NCI-H1694 (cell line): ENCODE data around the gene TTC6.

Experiments
- DNase-seq: peaks from one replicate; lab custom pipeline; 2025; lab: John Stamatoyannopoulos, UW

TTC6 gene

DNA sequence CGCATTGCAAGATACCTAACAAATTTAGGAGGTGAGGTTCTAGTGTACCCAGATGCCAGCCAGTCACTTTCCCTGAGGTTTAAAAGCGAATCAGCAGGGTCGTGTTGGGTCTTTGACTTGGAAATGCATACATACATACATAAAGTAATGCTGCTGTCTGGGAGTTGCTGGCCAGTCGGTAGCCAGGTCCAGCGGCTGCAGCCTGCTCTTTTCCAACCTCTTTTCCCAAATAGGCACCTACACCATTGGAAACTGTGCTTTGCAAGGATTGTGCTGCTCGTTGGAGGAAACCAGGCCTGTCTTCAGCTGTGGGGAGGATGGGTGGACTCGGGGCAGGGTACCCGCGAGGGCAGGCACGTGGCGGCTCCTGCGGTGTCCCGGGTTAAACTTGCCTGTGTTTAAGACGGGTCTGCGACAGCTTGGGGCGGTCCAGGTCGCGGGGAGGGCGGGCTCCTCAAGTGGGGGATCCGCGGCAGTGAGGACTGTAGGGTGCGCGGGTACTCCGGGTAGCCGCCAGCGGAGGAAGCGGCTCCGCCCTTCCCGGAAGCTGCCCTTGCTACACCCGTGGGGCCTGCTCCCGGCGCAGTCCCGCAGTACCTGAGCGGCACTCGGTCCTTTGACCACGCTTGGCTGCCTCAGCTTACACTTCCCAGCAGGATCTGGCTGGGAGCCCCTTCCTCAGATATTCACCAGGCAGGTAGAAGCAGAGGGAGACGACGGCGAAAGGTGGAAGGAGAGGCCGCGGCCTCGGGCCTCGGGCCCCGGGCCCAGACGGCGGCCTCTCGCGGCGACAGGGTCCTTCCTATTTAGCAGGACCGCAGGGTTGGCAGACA, 2.7 kb downstream of the TTC6 start:
- DNase-seq: no peak

- no peak for DNase-seq
Observed at GRCh38 chr14:37598747-37599506, 3.5 kb downstream of the TTC6 start.

- DNase-seq: no peak
Observed at GRCh38 chr14:37599507-37600368, 4.3 kb downstream of the TTC6 start.

- DNase-seq: no peak
Observed at GRCh38 chr14:37600880-37601741, 5.7 kb downstream of the TTC6 start.

GRCh38 chr14:37601865-37602264, 6.4 kb downstream of the TTC6 start:
- DNase-seq: no peak

- no peak for DNase-seq
Observed at GRCh38 chr14:37602605-37603453, 7.4 kb downstream of the TTC6 start.

GRCh38 chr14:37603688-37604251, 8.3 kb downstream of the TTC6 start:
- no peak for DNase-seq

DNA sequence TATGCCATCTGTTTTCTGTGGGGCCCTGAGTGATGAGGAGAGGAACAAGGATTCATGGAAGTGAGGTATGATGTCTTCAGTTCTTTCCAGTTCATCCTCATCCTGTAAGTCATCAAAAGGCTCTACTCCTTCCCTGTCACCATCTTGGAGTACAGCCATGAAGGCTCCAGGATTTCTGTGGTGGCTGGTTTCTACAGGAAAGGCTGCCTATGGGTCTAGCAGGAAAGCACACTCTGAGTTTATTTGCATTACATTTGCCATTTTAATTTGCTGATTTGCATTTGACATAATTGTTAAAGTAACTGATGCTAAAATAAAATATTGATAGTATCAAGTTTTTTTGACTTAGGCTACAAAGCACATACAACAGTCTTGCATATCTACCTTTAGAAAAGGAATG, 11.2 kb downstream of the TTC6 start:
- DNase-seq: no peak

- DNase-seq: no peak
Observed at GRCh38 chr14:37608649-37609048, 13.2 kb downstream of the TTC6 start.

- no peak for DNase-seq
Observed at GRCh38 chr14:37610945-37611523, 15.6 kb downstream of the TTC6 start.

- no peak for DNase-seq
Observed at GRCh38 chr14:37615582-37616289, 20.3 kb downstream of the TTC6 start.

DNA sequence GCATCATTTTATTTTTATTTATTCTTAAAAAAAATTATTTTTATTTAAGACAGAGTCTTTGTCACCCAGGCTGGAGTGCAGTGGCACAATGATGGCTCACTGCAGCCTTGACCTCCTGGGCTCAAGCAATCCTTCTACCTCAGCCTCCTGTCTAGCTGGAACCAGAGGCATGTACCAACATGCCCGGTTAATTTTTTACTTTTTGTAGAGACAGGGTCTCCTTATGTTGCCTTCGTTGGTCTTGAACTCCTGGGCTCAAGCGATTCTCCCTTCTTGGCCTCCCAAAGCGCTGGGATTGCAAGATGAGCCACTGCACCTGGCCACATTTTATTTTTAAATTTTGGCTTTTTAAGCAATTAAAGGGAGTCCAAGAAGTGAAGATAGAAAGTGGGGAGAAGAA, 21.4 kb downstream of the TTC6 start:
- DNase-seq: no peak

- DNase-seq: no peak
Observed at GRCh38 chr14:37617864-37618365, 22.5 kb downstream of the TTC6 start.

- no peak for DNase-seq
Observed at GRCh38 chr14:37618498-37619028, 23.1 kb downstream of the TTC6 start.

DNA sequence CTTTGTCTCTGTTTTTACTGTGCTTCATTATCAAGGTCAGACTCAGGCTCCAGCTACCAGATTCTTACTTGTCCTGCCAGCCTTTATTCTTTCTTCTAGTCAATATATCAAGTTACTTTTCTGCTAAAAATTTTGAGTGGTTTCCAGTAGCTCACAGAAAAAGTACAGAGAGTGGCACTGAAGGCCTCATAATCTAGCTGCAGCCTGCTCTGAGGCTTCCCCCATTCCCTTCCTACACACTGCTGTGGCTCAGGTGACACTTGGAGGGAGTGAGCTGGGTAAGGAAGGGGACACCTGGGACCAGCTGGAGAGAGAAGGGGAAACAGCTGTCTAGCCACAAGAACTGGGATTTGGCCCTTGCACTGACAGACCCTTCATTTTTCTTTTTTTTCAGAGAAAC, 25.4 kb downstream of the TTC6 start:
- no peak for DNase-seq

DNA sequence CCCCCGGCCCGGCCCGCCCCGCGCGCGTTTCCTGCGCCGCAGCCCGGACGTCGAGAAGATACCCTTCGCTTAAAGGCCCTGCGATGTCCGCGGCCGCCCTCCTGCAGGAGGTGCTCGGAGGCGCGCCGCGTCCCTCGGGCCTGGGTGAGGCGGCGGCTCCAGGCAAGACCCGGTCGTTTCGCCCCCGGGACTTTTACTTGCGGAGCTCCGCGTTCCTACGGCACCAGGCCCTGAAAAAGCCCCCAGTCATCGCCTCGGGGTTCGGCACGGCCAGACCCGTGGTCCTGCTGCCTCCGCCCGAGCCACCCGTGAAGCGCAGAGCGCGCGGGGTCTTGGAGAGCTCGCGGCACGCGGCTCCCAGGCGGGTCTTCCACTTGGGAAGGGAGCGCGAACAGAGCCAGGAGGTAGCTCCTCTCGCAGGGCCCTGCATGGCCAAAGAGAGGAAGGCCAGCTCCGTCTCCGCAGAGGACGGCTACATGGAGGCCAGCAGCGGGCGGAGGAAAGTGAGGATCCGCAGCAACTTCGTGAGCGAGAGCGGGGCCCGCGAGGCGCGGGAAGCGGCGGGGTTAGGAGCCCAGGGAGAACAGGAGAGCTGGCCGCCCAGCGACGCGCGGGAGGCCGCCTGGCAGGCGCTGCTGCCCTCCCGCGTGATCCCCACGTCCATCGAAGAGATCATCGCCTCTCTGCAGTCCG, 26.9 kb downstream of the TTC6 start:
- no peak for DNase-seq

DNA sequence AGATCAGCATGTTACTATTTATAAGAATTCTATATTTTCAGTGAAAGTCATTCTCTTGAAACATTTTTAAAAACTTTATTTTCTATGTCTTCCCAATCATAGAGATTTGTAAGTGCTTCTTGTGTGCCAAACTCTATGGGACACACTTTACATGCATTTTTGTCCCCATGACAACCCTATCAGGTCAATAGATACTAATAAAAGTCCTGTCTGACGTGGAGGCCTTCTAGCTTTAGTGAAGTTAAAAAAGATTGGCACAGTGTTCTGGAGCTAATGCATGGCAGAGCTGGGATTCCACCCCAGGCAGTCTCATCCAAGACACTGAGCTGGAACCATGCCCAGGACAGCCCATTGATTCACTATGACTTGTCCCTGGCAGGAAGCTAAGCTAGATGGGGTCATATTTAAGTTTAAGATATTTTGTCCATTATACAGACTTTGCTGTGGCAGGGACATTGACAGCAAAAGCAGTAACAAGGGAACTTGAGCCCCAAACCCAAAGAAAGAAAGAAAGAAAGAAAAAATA, 28.1 kb downstream of the TTC6 start:
- no peak for DNase-seq

GRCh38 chr14:37623971-37624370, 28.5 kb downstream of the TTC6 start:
- DNase-seq: no peak
